Loucy (cell line): ENCODE results near the gene MYO10.

Source experiments
- H2AFZ ChIP-seq: fragments of 200-600 bp; sonication (generic); 2 replicates; pipeline ENCODE4 v1.6.0; 2016; ENCODE audit warnings: antibody characterized with exemption, mild to moderate bottlenecking, low read length, moderate library complexity
- H3F3A ChIP-seq: fragments of 200-600 bp; 2 replicates; pipeline ENCODE4 v1.6.0; 2016; ENCODE audit warnings: antibody characterized with exemption, low read depth, mild to moderate bottlenecking
- H3K27me3 ChIP-seq: fragments of 200-600 bp; sonication (generic); 2 replicates; pipeline ENCODE4 v1.6.1; 2014; ENCODE audit warnings: low read length, mild to moderate bottlenecking; ENCODE audit not compliant: insufficient read depth, poor library complexity, severe bottlenecking
- H3K36me3 ChIP-seq: fragments of 200-600 bp; sonication (generic); 2 replicates; pipeline ENCODE4 v1.6.1; 2016; ENCODE audit warnings: low read length; ENCODE audit not compliant: insufficient read depth
- H3K4me1 ChIP-seq: fragments of 200-600 bp; sonication (generic); 2 replicates; pipeline ENCODE4 v1.5.1; 2014; ENCODE audit warnings: low read length, mild to moderate bottlenecking; ENCODE audit not compliant: insufficient read depth, poor library complexity, severe bottlenecking
- H3K4me2 ChIP-seq: fragments of 200-600 bp; sonication (generic); 2 replicates; pipeline ENCODE4 v1.6.0; 2014; ENCODE audit warnings: antibody characterized with exemption, low read length, low read depth, mild to moderate bottlenecking; ENCODE audit not compliant: poor library complexity, severe bottlenecking
- H3K4me3 ChIP-seq: fragments of 200-600 bp; sonication (generic); 2 replicates; pipeline ENCODE4 v1.5.1; 2014; ENCODE audit warnings: low read length, mild to moderate bottlenecking, mixed read lengths; ENCODE audit not compliant: poor library complexity, severe bottlenecking
- H3K79me2 ChIP-seq: fragments of 200-600 bp; sonication (generic); 2 replicates; pipeline ENCODE4 v1.6.1; 2014; ENCODE audit warnings: low read length; ENCODE audit not compliant: insufficient read depth
- H3K9ac ChIP-seq: fragments of 200-600 bp; sonication (generic); 2 replicates; pipeline ENCODE4 v1.6.0; 2014; ENCODE audit warnings: mild to moderate bottlenecking, low read depth, low read length, moderate library complexity; ENCODE audit not compliant: poor library complexity, severe bottlenecking
- H3K9me2 ChIP-seq: fragments of 200-600 bp; sonication (generic); replicated peaks from 2 replicates; pipeline ENCODE4 v1.6.1; 2016; ENCODE audit warnings: low read depth, low read length, mixed read lengths
- H3K9me3 ChIP-seq: fragments of 200-600 bp; sonication (generic); 2 replicates; pipeline ENCODE4 v1.6.1; 2014; ENCODE audit warnings: mild to moderate bottlenecking, antibody characterized with exemption, low read length, low read depth; ENCODE audit not compliant: insufficient read depth
- H4K20me1 ChIP-seq: fragments of 200-600 bp; sonication (generic); 2 replicates; pipeline ENCODE4 v1.6.0; 2014; ENCODE audit warnings: antibody characterized with exemption, low read length, mild to moderate bottlenecking; ENCODE audit not compliant: insufficient read depth, poor library complexity, severe bottlenecking
- EZH2phosphoT487 ChIP-seq: fragments of 200-600 bp; IDR thresholded peaks from 2 replicates; pipeline ENCODE4 v1.6.1; 2018; ENCODE audit warnings: antibody characterized with exemption, mild to moderate bottlenecking, moderate library complexity, borderline replicate concordance
- TF ChIP-seq, protein P1 (sequence below): fragments of 200-600 bp; sonication (generic); conservative IDR thresholded peaks from 2 replicates; pipeline ENCODE4 v1.5.1; 2014; ENCODE audit warnings: mild to moderate bottlenecking, antibody characterized with exemption, low read length

The MYO10 gene

DNA sequence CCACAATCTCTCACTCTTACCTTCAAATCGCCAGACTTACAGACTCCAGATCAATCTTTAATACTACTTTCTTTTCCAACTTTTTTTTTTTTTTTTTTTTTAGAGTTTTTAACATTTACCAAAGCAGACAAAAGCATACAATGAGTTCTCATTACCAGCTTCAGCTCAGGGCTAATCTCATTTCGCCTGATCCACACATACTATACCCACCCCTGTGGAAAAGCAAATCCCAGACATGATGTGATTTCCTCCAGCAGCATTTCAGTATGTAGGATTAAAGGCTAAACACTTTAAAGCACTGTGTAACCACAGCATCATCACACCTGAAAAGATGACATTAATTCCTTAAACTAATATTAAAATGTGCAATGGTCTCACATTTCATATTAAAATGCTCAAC is 180.4 kb downstream of the MYO10 start:
- Histone ChIP-seq H4K20me1 (no peaks in the 10 kb centered on the region), H3K27me3 (no peaks in the 10 kb centered on the region), H3K4me3 (no peak overlapping the region), H3K4me2 (no peak overlapping the region), H3K9me2 (no peaks in the 10 kb centered on the region), H3K4me1 (peaks cover 5% of the 10 kb centered on the region), H3K36me3 (no peaks in the 10 kb centered on the region), H3K9ac (no peak overlapping the region), H2AFZ (no peak overlapping the region), H3F3A (no peaks in the 10 kb centered on the region), H3K9me3 (no peaks in the 10 kb centered on the region; the same call in 1 of the 2 replicates), H3K79me2 (no peaks in the 10 kb centered on the region)
- TF ChIP-seq EZH2phosphoT487 = no peak
- TF ChIP-seq, protein P1, sequence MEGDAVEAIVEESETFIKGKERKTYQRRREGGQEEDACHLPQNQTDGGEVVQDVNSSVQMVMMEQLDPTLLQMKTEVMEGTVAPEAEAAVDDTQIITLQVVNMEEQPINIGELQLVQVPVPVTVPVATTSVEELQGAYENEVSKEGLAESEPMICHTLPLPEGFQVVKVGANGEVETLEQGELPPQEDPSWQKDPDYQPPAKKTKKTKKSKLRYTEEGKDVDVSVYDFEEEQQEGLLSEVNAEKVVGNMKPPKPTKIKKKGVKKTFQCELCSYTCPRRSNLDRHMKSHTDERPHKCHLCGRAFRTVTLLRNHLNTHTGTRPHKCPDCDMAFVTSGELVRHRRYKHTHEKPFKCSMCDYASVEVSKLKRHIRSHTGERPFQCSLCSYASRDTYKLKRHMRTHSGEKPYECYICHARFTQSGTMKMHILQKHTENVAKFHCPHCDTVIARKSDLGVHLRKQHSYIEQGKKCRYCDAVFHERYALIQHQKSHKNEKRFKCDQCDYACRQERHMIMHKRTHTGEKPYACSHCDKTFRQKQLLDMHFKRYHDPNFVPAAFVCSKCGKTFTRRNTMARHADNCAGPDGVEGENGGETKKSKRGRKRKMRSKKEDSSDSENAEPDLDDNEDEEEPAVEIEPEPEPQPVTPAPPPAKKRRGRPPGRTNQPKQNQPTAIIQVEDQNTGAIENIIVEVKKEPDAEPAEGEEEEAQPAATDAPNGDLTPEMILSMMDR = no peak

DNA sequence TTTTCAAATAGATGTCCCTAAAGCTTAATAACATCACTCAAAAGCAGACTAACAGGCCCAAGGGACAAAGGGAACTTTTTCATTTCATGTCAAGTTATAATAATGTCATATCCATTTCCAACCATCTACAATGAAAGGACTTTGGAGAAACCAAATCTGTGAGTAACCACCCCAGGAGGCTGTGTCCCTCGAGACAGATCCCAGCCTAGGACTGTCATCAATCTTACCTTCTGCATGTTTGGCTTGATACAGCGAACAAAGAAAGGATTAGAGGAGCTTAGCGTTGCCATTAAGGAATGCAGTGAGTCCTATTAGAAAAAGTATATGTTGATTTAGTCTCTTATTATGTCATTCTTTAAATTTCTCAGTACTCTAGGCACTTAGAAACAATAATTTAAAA is 181.5 kb downstream of the MYO10 start:
- Histone ChIP-seq H3F3A (no peaks in the 10 kb centered on the region), H3K9ac (no peak overlapping the region), H3K27me3 (no peaks in the 10 kb centered on the region), H2AFZ (no peak overlapping the region), H3K4me1 (peaks cover 1% of the 10 kb centered on the region), H3K79me2 (no peaks in the 10 kb centered on the region), H3K36me3 (no peaks in the 10 kb centered on the region), H3K4me2 (no peak overlapping the region), H3K9me2 (no peaks in the 10 kb centered on the region), H4K20me1 (no peaks in the 10 kb centered on the region), H3K4me3 (no peak overlapping the region), H3K9me3 (no peaks in the 10 kb centered on the region; the same call in 1 of the 2 replicates)
- TF ChIP-seq, protein P1 = no peak
- no peak for TF ChIP-seq EZH2phosphoT487

DNA sequence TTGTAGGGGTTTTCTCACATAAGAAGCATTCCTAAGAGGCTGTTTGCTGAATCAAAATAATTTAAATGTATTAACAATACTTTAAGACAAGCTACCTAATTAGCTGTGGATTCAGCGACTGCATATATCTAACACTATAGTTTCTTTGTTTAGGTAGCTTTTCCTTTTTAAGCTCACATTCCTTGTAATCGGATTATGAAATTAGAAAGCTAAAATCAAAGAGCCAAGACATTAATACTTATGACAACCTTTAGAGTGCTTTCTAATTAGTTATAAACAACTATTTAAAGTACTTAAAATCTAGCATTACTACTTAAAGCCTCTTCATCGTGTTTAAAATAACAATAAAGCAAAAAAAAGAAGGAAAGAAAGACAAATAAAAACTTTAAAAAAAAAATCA is 182.0 kb downstream of the MYO10 start:
- Histone ChIP-seq H3K36me3 (no peaks in the 10 kb centered on the region), H2AFZ (no peak overlapping the region), H3K4me3 (no peak overlapping the region), H3K27me3 (no peaks in the 10 kb centered on the region), H3F3A (no peaks in the 10 kb centered on the region), H3K9ac (no peak overlapping the region), H3K4me1 (no peaks in the 10 kb centered on the region), H3K9me3 (no peaks in the 10 kb centered on the region; the same call in 1 of the 2 replicates), H4K20me1 (no peaks in the 10 kb centered on the region), H3K4me2 (no peak overlapping the region), H3K9me2 (no peaks in the 10 kb centered on the region), H3K79me2 (no peaks in the 10 kb centered on the region)
- TF ChIP-seq, protein P1 = no peak
